ENCODE results near the gene TNFAIP1. TPM values are rescaled to one million over a fixed set of nuclear protein-coding genes. Genes with fewer than 3 reads are reported as not detected.

TNFAIP1 gene
- polyA plus RNA-seq, 1 donor (not counting 4 experiments of a cell fraction or from before 2014, with no cell fraction given) = 84.6 TPM

DNA sequence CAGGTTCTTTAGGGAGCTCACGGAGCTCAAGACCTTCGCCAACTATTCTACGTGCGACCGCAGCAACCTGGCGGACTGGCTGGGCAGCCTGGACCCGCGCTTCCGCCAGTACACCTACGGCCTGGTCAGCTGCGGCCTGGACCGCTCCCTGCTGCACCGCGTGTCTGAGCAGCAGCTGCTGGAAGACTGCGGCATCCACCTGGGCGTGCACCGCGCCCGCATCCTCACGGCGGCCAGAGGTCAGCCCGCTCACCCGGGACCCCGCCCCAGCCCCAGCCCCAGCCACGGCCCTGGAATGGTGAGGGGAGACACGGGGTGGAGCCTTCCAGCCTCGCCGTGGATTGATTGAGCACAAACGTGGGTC lies 49.5 kb downstream of the TNFAIP1 start:
- no peaks in the 10 kb centered on the region for H3K79me2 ChIP-seq (ENCODE audit: control insufficient read depth, insufficient read depth, low read length)
- FAIRE-seq = no peak
- H3K9me1 ChIP-seq (ENCODE audit: control insufficient read depth, extremely low read depth, insufficient read depth, low read length) = no peaks in the 10 kb centered on the region
- peaks cover 23% of the 10 kb centered on the region for H3K4me1 ChIP-seq (ENCODE audit: control insufficient read depth, extremely low read depth, insufficient read depth, low read length)
- H3K4me2 ChIP-seq (ENCODE audit: control insufficient read depth, extremely low read depth, insufficient read depth, low read depth, low read length) = peak overlapping the region; percentile 87
- H3K9ac ChIP-seq (ENCODE audit: control insufficient read depth, extremely low read depth, insufficient read depth, low read length) = no peak overlapping the region
- H3K4me3 ChIP-seq (ENCODE audit: control insufficient read depth in 2 of 3, extremely low read depth in 1 of 3, insufficient read depth in 2 of 3, low read depth in 1 of 3, low read length in 3 of 3) = peak overlapping the region in 1 of 3 experiments; percentile 69
- no peaks in the 10 kb centered on the region for H4K20me1 ChIP-seq (ENCODE audit: control insufficient read depth, extremely low read depth, insufficient read depth, low read length)
- dilution Hi-C loops (cut with MboI; ENCODE audit: extremely low pct_ligation_motif_present, low sequenced_read_pairs) = no loop called here
- peaks cover 36% of the 10 kb centered on the region for H3K27me3 ChIP-seq (ENCODE audit: control insufficient read depth, extremely low read depth, insufficient read depth, low read length)
- no peak overlapping the region for H2AFZ ChIP-seq (ENCODE audit: control insufficient read depth, low read length)
- H3K27ac ChIP-seq (ENCODE audit: control insufficient read depth, insufficient read depth, low read length) = no peak overlapping the region
- DNase-seq (ENCODE audit: low read depth, low spot score) = no peak
- no peaks in the 10 kb centered on the region for H3K9me3 ChIP-seq (ENCODE audit: control insufficient read depth, low read depth, low read length)
- H3K36me3 ChIP-seq (ENCODE audit: control insufficient read depth in 2 of 2, extremely low read depth in 1 of 2, insufficient read depth in 2 of 2, low read length in 2 of 2) = no peaks in the 10 kb centered on the region
- TF ChIP-seq, protein P1, sequence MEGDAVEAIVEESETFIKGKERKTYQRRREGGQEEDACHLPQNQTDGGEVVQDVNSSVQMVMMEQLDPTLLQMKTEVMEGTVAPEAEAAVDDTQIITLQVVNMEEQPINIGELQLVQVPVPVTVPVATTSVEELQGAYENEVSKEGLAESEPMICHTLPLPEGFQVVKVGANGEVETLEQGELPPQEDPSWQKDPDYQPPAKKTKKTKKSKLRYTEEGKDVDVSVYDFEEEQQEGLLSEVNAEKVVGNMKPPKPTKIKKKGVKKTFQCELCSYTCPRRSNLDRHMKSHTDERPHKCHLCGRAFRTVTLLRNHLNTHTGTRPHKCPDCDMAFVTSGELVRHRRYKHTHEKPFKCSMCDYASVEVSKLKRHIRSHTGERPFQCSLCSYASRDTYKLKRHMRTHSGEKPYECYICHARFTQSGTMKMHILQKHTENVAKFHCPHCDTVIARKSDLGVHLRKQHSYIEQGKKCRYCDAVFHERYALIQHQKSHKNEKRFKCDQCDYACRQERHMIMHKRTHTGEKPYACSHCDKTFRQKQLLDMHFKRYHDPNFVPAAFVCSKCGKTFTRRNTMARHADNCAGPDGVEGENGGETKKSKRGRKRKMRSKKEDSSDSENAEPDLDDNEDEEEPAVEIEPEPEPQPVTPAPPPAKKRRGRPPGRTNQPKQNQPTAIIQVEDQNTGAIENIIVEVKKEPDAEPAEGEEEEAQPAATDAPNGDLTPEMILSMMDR (optimal IDR thresholded peaks at IDR 0.05 in 1 of 3, IDR thresholded peaks at IDR 0.05 in 1 of 3, conservative IDR thresholded peaks at IDR 0.05 in 1 of 3; ENCODE audit: extremely low read depth in 1 of 3, insufficient read depth in 2 of 3, low read length in 3 of 3) = no peak
- no peak for TF ChIP-seq EZH2 (IDR thresholded peaks at IDR 0.05; ENCODE audit: low read length)

DNA sequence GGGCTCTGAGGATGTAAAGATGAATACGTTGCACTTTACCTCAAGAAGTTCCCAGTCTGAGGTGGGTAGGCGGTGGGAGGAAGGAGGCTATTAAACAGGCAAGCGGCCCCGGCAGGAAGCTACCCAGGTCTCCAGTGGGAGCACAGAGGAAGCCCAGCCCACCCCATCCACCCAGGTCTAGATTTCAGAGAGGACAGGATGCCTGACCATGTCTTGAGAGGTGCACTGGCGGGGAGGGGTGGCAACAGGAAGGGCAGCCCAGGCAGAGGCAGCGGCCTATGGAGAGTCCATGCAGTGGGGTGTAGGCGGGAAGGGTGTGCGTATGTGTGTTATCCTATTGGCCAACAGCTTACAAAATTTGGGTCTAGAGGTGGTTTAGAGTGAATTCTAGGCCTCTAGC lies 49.8 kb downstream of the TNFAIP1 start:
- no peak overlapping the region for H2AFZ ChIP-seq (ENCODE audit: control insufficient read depth, low read length)
- no peak overlapping the region for H3K4me2 ChIP-seq (ENCODE audit: control insufficient read depth, extremely low read depth, insufficient read depth, low read depth, low read length)
- H3K27ac ChIP-seq (ENCODE audit: control insufficient read depth, insufficient read depth, low read length) = no peak overlapping the region
- dilution Hi-C loops (cut with MboI; ENCODE audit: extremely low pct_ligation_motif_present, low sequenced_read_pairs) = no loop called here
- no peak for TF ChIP-seq EZH2 (IDR thresholded peaks at IDR 0.05; ENCODE audit: low read length)
- TF ChIP-seq, protein P1 (optimal IDR thresholded peaks at IDR 0.05 in 1 of 3, IDR thresholded peaks at IDR 0.05 in 1 of 3, conservative IDR thresholded peaks at IDR 0.05 in 1 of 3; ENCODE audit: extremely low read depth in 1 of 3, insufficient read depth in 2 of 3, low read length in 3 of 3) = no peak
- H3K4me1 ChIP-seq (ENCODE audit: control insufficient read depth, extremely low read depth, insufficient read depth, low read length) = peaks cover 21% of the 10 kb centered on the region
- H4K20me1 ChIP-seq (ENCODE audit: control insufficient read depth, extremely low read depth, insufficient read depth, low read length) = no peaks in the 10 kb centered on the region
- no peak for DNase-seq (ENCODE audit: low read depth, low spot score)
- H3K79me2 ChIP-seq (ENCODE audit: control insufficient read depth, insufficient read depth, low read length) = no peaks in the 10 kb centered on the region
- H3K36me3 ChIP-seq (ENCODE audit: control insufficient read depth in 2 of 2, extremely low read depth in 1 of 2, insufficient read depth in 2 of 2, low read length in 2 of 2) = no peaks in the 10 kb centered on the region
- H3K9ac ChIP-seq (ENCODE audit: control insufficient read depth, extremely low read depth, insufficient read depth, low read length) = no peak overlapping the region
- no peaks in the 10 kb centered on the region for H3K9me3 ChIP-seq (ENCODE audit: control insufficient read depth, low read depth, low read length)
- H3K27me3 ChIP-seq (ENCODE audit: control insufficient read depth, extremely low read depth, insufficient read depth, low read length) = peaks cover 36% of the 10 kb centered on the region
- H3K9me1 ChIP-seq (ENCODE audit: control insufficient read depth, extremely low read depth, insufficient read depth, low read length) = no peaks in the 10 kb centered on the region
- FAIRE-seq = no peak
- H3K4me3 ChIP-seq (ENCODE audit: control insufficient read depth in 2 of 3, extremely low read depth in 1 of 3, insufficient read depth in 2 of 3, low read depth in 1 of 3, low read length in 3 of 3) = no peak overlapping the region
